Esophagus muscularis mucosa (tissue), 3 donors: ENCODE results near the gene SREBF2.

ENCODE experiments used
- CTCF ChIP-seq, 3 experiments: fragments of 200-600 bp in 2 of 3; fragments of 450-650 bp in 1 of 3; sonication (generic) in 2 of 3; IDR thresholded peaks; one replicate each; pipeline ENCODE4 v1.5.1; 2017 to 2019; ENCODE audit warnings: antibody characterized with exemption in 3 of 3, mild to moderate bottlenecking in 2 of 3, moderate library complexity in 1 of 3
- POLR2A ChIP-seq: fragments of 450-650 bp; IDR thresholded peaks from one replicate; pipeline ENCODE4 v1.6.1; 2017; ENCODE audit warnings: antibody characterized with exemption, moderate library complexity, mild to moderate bottlenecking, low read depth

GRCh38 chr22:41862160-41862529 lies 29.2 kb downstream of the SREBF2 start:
- TF ChIP-seq POLR2A = no peak
- TF ChIP-seq CTCF (IDR thresholded peaks at IDR 0.05) = no peak
